B cell (primary cell): ENCODE measurements around the gene ZNF18. TPM values are rescaled to one million over a fixed set of nuclear protein-coding genes. Genes with fewer than 3 reads are reported as not detected.

Source experiments
- ATAC-seq: fragments of 200-7000 bp; cut with Tn5 transposase; one replicate; pipeline ENCODE4 v1.10.0; 2021; ENCODE audit warnings: low read depth, mild to moderate bottlenecking, moderate number of reproducible peaks, moderate library complexity
- CTCF ChIA-PET: fragments of 350-600 bp; sonication (Branson Sonifier 250); formaldehyde crosslinking; loops from one replicate; lab custom pipeline; 2021; ENCODE audit warnings: antibody characterized with exemption, inconsistent platforms; lab: Charles Lee
- POLR2A ChIA-PET: fragments of 350-600 bp; sonication (Branson Sonifier 250); formaldehyde crosslinking; loops from one replicate; lab custom pipeline; 2021; ENCODE audit warnings: antibody characterized with exemption; lab: Charles Lee
- DNase-seq: peaks from one replicate; pipeline ENCODE4 v3.0.0; 2013
- H2AFZ ChIP-seq: 2 replicates; pipeline ENCODE4 v1.6.1; 2012; ENCODE audit warnings: mild to moderate bottlenecking, low read depth, low read length; ENCODE audit not compliant: insufficient read depth, poor library complexity, severe bottlenecking
- H3K27ac ChIP-seq, 2 donors: 1 replicate in 1 of 2; 2 replicates in 1 of 2; pipeline ENCODE4 v1.5.1; 2012 to 2013; ENCODE audit warnings: low read length in 2 of 2, mild to moderate bottlenecking in 2 of 2, moderate library complexity in 1 of 2
- H3K27me3 ChIP-seq, 4 experiments: fragments of 200-600 bp in 1 of 4; sonication (generic) in 1 of 4; replicated peaks in 1 of 4; 1 replicate in 2 of 4; 2 replicates in 2 of 4; pipeline versions ENCODE4 v1.6.1 to v1.7.0; 2013 to 2016; ENCODE audit warnings: low read length in 3 of 4, mild to moderate bottlenecking in 2 of 4, mixed read lengths in 1 of 4, moderate library complexity in 1 of 4; ENCODE audit not compliant: insufficient read depth in 4 of 4, control insufficient read depth in 3 of 4; ENCODE audit errors: control extremely low read depth in 1 of 4
- H3K36me3 ChIP-seq, 2 experiments: replicated peaks in 1 of 2; 1 replicate in 1 of 2; 2 replicates in 1 of 2; pipeline versions ENCODE4 v1.6.1 to v1.7.1; 2013; ENCODE audit warnings: low read length in 1 of 2; ENCODE audit not compliant: insufficient read depth in 2 of 2, control insufficient read depth in 1 of 2; ENCODE audit errors: control extremely low read depth in 1 of 2, extremely low read depth in 1 of 2
- H3K4me1 ChIP-seq, 2 donors: fragments of 200-600 bp in 1 of 2; sonication (generic) in 1 of 2; 1 replicate in 1 of 2; 2 replicates in 1 of 2; pipeline versions ENCODE4 v1.5.1 to v1.6.1; 2013 to 2017; ENCODE audit warnings: low read length in 2 of 2; ENCODE audit not compliant: control insufficient read depth in 2 of 2, insufficient read depth in 2 of 2
- H3K4me2 ChIP-seq: replicated peaks from 2 replicates; pipeline ENCODE3; 2012; ENCODE audit warnings: mild to moderate bottlenecking, low read depth, low read length; ENCODE audit not compliant: poor library complexity, severe bottlenecking
- H3K4me3 ChIP-seq, 5 experiments: fragments of 200-600 bp in 1 of 5; sonication (generic) in 1 of 5; 1 replicate in 3 of 5; 2 replicates in 2 of 5; pipeline versions ENCODE4 v1.5.1 to v1.7.0; 2011 to 2016; ENCODE audit warnings: low read length in 4 of 5, mild to moderate bottlenecking in 4 of 5, low read depth in 2 of 5, control low read depth in 1 of 5, moderate library complexity in 1 of 5; ENCODE audit not compliant: insufficient read depth in 1 of 5; ENCODE audit errors: control extremely low read depth in 1 of 5, extremely low read depth in 1 of 5
- H3K79me2 ChIP-seq: fragments of 200-600 bp; sonication (generic); one replicate; pipeline ENCODE4 v1.6.0; 2016; ENCODE audit warnings: low read length; ENCODE audit not compliant: control insufficient read depth, insufficient read depth
- H3K9ac ChIP-seq: fragments of 200-600 bp; sonication (generic); 2 replicates; pipeline ENCODE4 v1.6.1; 2017; ENCODE audit warnings: mild to moderate bottlenecking, low read length, moderate library complexity
- H3K9me3 ChIP-seq, 3 donors: one replicate each; pipeline versions ENCODE4 v1.6.1 to v1.7.1; 2013; ENCODE audit warnings: low read length in 2 of 3; ENCODE audit not compliant: control insufficient read depth in 2 of 3, insufficient read depth in 1 of 3; ENCODE audit errors: control extremely low read depth in 1 of 3
- H4K20me1 ChIP-seq: 2 replicates; pipeline ENCODE4 v1.6.0; 2012; ENCODE audit warnings: mild to moderate bottlenecking, low read length; ENCODE audit not compliant: insufficient read depth, control insufficient read depth, poor library complexity, severe bottlenecking
- H3K27ac Mint-ChIP-seq: one replicate; pipeline ENCODE4 v1.8.0; 2021; ENCODE audit warnings: mixed read lengths
- H3K27me3 Mint-ChIP-seq: one replicate; pipeline ENCODE4 v1.8.0; 2021; ENCODE audit warnings: mixed read lengths
- H3K4me1 Mint-ChIP-seq: one replicate; pipeline ENCODE4 v1.8.0; 2021; ENCODE audit warnings: mixed read lengths
- H3K4me3 Mint-ChIP-seq: one replicate; pipeline ENCODE4 v1.8.0; 2021; ENCODE audit warnings: mixed read lengths
- H3K9me3 Mint-ChIP-seq: one replicate; pipeline ENCODE4 v1.8.0; 2022; ENCODE audit warnings: mixed read lengths; ENCODE audit not compliant: insufficient read depth
- CTCF ChIP-seq: fragments of 200-600 bp; IDR thresholded peaks from one replicate; pipeline ENCODE4 v1.8.0; 2022; ENCODE audit warnings: antibody characterized with exemption, mild to moderate bottlenecking
- EZH2 ChIP-seq: IDR thresholded peaks from 2 replicates; pipeline ENCODE4 v1.6.1; 2012; ENCODE audit warnings: borderline replicate concordance, low read depth, mild to moderate bottlenecking, moderate library complexity, low read length; ENCODE audit not compliant: insufficient read depth, poor library complexity, severe bottlenecking
- WGBS: methylation state at CpG from one replicate; pipeline ENCODE4 v1.1.5; 2013; ENCODE audit warnings: missing lambda C conversion rate; ENCODE audit not compliant: insufficient coverage; 5-methylcytosine and 5-hydroxymethylcytosine counted together
- intact Hi-C: fragments of 100-400 bp; cut with micrococcal nuclease; formaldehyde crosslinking; loops from one replicate; pipeline ENCODE4 v1.10.0; 2022
- polyA plus RNA-seq: library from polyadenylated mRNA; depleted of rRNA; stranded (reverse); fragments of >200 nt; gene quantifications from 2 replicates; pipeline ENCODE4 v1.2.3, GENCODE V29; 2012
- total RNA-seq, 2 donors: library from RNA; stranded (reverse); fragments of 120-200 nt in 1 of 2; gene quantifications; 1 replicate in 1 of 2; 2 replicates in 1 of 2; pipeline versions ENCODE4 v1.2.3 to v1.2.4, GENCODE V29; 2013 to 2022

Gene ZNF18
- total and polyA plus RNA-seq, 2 donors (not counting 1 experiment from before 2014, with no cell fraction given): 8.9 to 10.5 TPM

- Mint-ChIP-seq H3K4me3 (peak overlapping the region; percentile 90), H3K27me3 (no peaks in the 10 kb centered on the region), H3K9me3 (no peaks in the 10 kb centered on the region), H3K4me1 (peaks cover 16% of the 10 kb centered on the region), H3K27ac (peak overlapping the region; percentile 89)
- H3K4me3 ChIP-seq: peak overlapping the region; percentile 22 to 97 (median 92)
- POLR2A ChIA-PET: interaction anchor here (2.5 kb wide), 1 partner anchor 22 kb away, joined by 31 read pairs; the partner anchor contains the start of gene MAP2K4
- no peaks in the 10 kb centered on the region for H3K27me3 ChIP-seq
- TF ChIP-seq EZH2 (no peak), CTCF (no peak)
- CTCF ChIA-PET: interaction anchor here (1.0 to 2.2 kb wide), 5 partner anchors 12 to 1020 kb away, joined by 3 to 21 read pairs (median 3); partner anchors contain the start of genes ELAC2 and MAP2K4
- peak overlapping the region; percentile 98 for H2AFZ ChIP-seq
- H3K27ac ChIP-seq: peak overlapping the region; percentile 58 to 87
- peaks cover 16% of the 10 kb centered on the region for H3K79me2 ChIP-seq
- no peak for ATAC-seq
- H4K20me1 ChIP-seq: no peaks in the 10 kb centered on the region
- intact Hi-C loops: loop anchor here (1.0 to 5.0 kb wide), 4 partner anchors 22 to 1301 kb away; partner anchors contain the start of genes ADPRM, MAP2K4 and SCO1
- WGBS: 64% methylated on average over 3 of the region's 4 CpGs
- no peaks in the 10 kb centered on the region for H3K36me3 ChIP-seq
- peak overlapping the region; percentile 97 for H3K9ac ChIP-seq
- peak overlapping the region; percentile 82 for H3K4me2 ChIP-seq
- no peak for DNase-seq
- H3K9me3 ChIP-seq: no peaks in the 10 kb centered on the region
- H3K4me1 ChIP-seq: peaks cover 5 to 11% of the 10 kb centered on the region in 2 donors
Measured at GRCh38 chr17:11997972-11998233, 628 bp upstream of the ZNF18 start.

GRCh38 chr17:11996722-11997146, 541 bp downstream of the ZNF18 start:
- ATAC-seq (peak; percentile 31), DNase-seq (no peak)
- Histone ChIP-seq H2AFZ (peak overlapping the region; percentile 98), H3K9me3 (no peaks in the 10 kb centered on the region), H3K27me3 (no peaks in the 10 kb centered on the region), H3K79me2 (peaks cover 25% of the 10 kb centered on the region), H4K20me1 (no peaks in the 10 kb centered on the region), H3K9ac (peak overlapping the region; percentile 97), H3K4me1 (peaks cover 5 to 11% of the 10 kb centered on the region in 2 donors), H3K4me3 (peak overlapping the region; percentile 58 to 97 (median 92)), H3K36me3 (peaks cover 0 to 7% of the 10 kb centered on the region in 2 experiments), H3K27ac (peak overlapping the region; percentile 81 to 87), H3K4me2 (peak overlapping the region; percentile 82)
- H3K4me1 Mint-ChIP-seq: peaks cover 16% of the 10 kb centered on the region
- 0% methylated on average over 10 of the region's 14 CpGs for WGBS
- no peaks in the 10 kb centered on the region for H3K27me3 Mint-ChIP-seq
- no peaks in the 10 kb centered on the region for H3K9me3 Mint-ChIP-seq
- TF ChIP-seq EZH2: no peak
- peak overlapping the region; percentile 90 for H3K4me3 Mint-ChIP-seq
- POLR2A ChIA-PET: interaction anchor here (0.8 to 2.5 kb wide), 3 partner anchors 11 to 1022 kb away, joined by 4 to 31 read pairs (median 5); partner anchors contain the start of genes ELAC2 and MAP2K4
- intact Hi-C loops: loop anchor here (1.0 to 5.0 kb wide), 4 partner anchors 24 to 1299 kb away; partner anchors contain the start of genes ADPRM, MAP2K4 and SCO1
- CTCF ChIA-PET: interaction anchor here (1.0 to 2.2 kb wide), 3 partner anchors 11 to 24 kb away, joined by 3 to 21 read pairs (median 3); partner anchors contain the start of gene MAP2K4
- peak overlapping the region; percentile 96 for H3K27ac Mint-ChIP-seq
